Thyroid gland (tissue), 4 donors: ENCODE measurements around the gene TSGA10. TPM values are rescaled to one million over a fixed set of nuclear protein-coding genes. Genes with fewer than 3 reads are reported as not detected.

Experiments
- DNase-seq, 2 donors: peaks; one replicate each; pipeline ENCODE4 v3.0.0-alpha.2; 2019
- H3K27ac ChIP-seq, 3 donors: fragments of 200-600 bp; sonication (generic); 1 replicate in 2 of 3; 2 replicates in 1 of 3; pipeline ENCODE4 v1.5.1; 2016 to 2019; ENCODE audit warnings: mild to moderate bottlenecking in 1 of 3, moderate library complexity in 1 of 3
- H3K27me3 ChIP-seq: fragments of 200-600 bp; sonication (generic); one replicate; pipeline ENCODE4 v1.5.1; 2019
- H3K36me3 ChIP-seq, 2 donors: fragments of 200-600 bp; sonication (generic); one replicate each; pipeline ENCODE4 v1.5.1; 2016 to 2019
- H3K4me1 ChIP-seq, 2 donors: fragments of 200-600 bp; sonication (generic); one replicate each; pipeline ENCODE4 v1.5.1; 2017 to 2019
- H3K4me3 ChIP-seq, 3 donors: fragments of 200-600 bp; sonication (generic); replicated peaks in 1 of 3; 1 replicate in 2 of 3; 2 replicates in 1 of 3; pipeline ENCODE4 v1.5.1; 2016; ENCODE audit warnings: mild to moderate bottlenecking in 1 of 3
- H3K9me3 ChIP-seq: fragments of 200-600 bp; sonication (generic); one replicate; pipeline ENCODE4 v1.5.1; 2017
- POLR2A ChIP-seq, 2 donors: fragments of 450-650 bp; IDR thresholded peaks; one replicate each; pipeline ENCODE4 v1.6.1; 2017; ENCODE audit warnings: antibody characterized with exemption in 2 of 2, mild to moderate bottlenecking in 2 of 2, moderate library complexity in 1 of 2
- WGBS, 2 donors: methylation state at CpG; one replicate each; pipeline ENCODE4 v1.1.5; 2017; 5-methylcytosine and 5-hydroxymethylcytosine counted together
- intact Hi-C: fragments of 100-400 bp; cut with DNase I; formaldehyde crosslinking; loops from one replicate; pipeline ENCODE4 v1.15.1; 2023
- total RNA-seq, 4 donors: library from RNA; depleted of rRNA; stranded (reverse); fragments of >200 nt; gene quantifications; one replicate each; pipeline ENCODE4 v1.2.3, GENCODE V29; 2016
- TF ChIP-seq, protein P1 (sequence below), 6 experiments: fragments of 200-600 bp in 3 of 6; fragments of 450-650 bp in 3 of 6; sonication (generic) in 3 of 6; IDR thresholded peaks; one replicate each; pipeline ENCODE4 v1.5.1; 2016 to 2019; ENCODE audit warnings: antibody characterized with exemption in 6 of 6, mild to moderate bottlenecking in 2 of 6, inconsistent platforms in 1 of 6, moderate library complexity in 1 of 6

TSGA10 gene
- total RNA-seq, 4 donors from 2014 or later: 16.5 to 35.0 (median 30.7) TPM

DNA sequence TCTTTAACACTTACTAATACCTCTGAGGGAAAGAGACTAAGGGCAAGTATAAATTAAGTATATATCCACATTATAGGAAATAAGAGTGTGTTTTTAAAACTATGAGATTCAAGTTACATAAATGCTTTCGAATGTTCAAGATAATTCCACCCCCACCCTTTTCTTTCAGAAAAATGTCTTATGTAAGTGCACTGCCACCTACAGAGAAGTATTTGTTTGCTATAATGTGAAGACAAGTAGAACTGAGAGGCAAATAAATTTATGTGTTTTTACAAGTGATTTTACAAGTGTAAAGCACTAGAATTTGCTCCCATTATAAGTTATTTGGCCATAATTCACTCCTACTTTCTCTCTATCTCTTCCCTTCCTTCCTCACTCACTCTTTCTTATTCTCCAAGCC lies 118.8 kb downstream of the TSGA10 start:
- no peaks in the 10 kb centered on the region for H3K9me3 ChIP-seq
- no peak for TF ChIP-seq POLR2A (IDR thresholded peaks at IDR 0.05)
- TF ChIP-seq, protein P1, sequence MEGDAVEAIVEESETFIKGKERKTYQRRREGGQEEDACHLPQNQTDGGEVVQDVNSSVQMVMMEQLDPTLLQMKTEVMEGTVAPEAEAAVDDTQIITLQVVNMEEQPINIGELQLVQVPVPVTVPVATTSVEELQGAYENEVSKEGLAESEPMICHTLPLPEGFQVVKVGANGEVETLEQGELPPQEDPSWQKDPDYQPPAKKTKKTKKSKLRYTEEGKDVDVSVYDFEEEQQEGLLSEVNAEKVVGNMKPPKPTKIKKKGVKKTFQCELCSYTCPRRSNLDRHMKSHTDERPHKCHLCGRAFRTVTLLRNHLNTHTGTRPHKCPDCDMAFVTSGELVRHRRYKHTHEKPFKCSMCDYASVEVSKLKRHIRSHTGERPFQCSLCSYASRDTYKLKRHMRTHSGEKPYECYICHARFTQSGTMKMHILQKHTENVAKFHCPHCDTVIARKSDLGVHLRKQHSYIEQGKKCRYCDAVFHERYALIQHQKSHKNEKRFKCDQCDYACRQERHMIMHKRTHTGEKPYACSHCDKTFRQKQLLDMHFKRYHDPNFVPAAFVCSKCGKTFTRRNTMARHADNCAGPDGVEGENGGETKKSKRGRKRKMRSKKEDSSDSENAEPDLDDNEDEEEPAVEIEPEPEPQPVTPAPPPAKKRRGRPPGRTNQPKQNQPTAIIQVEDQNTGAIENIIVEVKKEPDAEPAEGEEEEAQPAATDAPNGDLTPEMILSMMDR (IDR thresholded peaks at IDR 0.05): no peak
- H3K27me3 ChIP-seq: no peaks in the 10 kb centered on the region
- no peak overlapping the region for H3K27ac ChIP-seq
- H3K4me1 ChIP-seq: no peaks in the 10 kb centered on the region
- H3K36me3 ChIP-seq: no peaks in the 10 kb centered on the region
- intact Hi-C loops: no loop called here
- WGBS, 2 donors: 86 to 88% methylated on average over 1 of the region's 1 CpG
- no peak for DNase-seq
- no peak overlapping the region for H3K4me3 ChIP-seq

DNA sequence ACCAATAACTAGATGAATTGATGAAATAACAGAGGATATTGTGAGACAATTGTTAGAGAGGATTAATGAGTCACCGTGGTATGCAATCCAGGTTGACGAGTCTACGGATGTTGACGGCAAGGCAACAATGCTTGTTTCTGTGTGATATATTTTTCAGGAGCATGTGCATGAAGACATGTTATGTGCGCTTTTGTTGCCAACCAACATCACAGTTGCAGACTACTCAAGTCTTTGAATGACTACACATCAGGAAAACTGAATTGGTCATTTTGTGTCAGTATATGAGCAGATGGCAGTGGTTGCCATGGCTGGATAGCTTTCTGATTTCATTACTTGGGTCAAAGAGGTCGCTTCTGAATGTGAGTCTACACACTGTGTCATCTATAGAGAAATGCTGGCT lies 122.0 kb downstream of the TSGA10 start:
- Histone ChIP-seq H3K36me3 (no peaks in the 10 kb centered on the region), H3K27ac (no peak overlapping the region), H3K4me1 (no peaks in the 10 kb centered on the region), H3K4me3 (no peak overlapping the region), H3K27me3 (no peaks in the 10 kb centered on the region), H3K9me3 (no peaks in the 10 kb centered on the region)
- no peak for TF ChIP-seq POLR2A (IDR thresholded peaks at IDR 0.05)
- TF ChIP-seq, protein P1 (IDR thresholded peaks at IDR 0.05): no peak
- no peak for DNase-seq
- intact Hi-C loops: no loop called here
- WGBS, 2 donors: 86 to 91% methylated on average over 6 of the region's 6 CpGs

DNA sequence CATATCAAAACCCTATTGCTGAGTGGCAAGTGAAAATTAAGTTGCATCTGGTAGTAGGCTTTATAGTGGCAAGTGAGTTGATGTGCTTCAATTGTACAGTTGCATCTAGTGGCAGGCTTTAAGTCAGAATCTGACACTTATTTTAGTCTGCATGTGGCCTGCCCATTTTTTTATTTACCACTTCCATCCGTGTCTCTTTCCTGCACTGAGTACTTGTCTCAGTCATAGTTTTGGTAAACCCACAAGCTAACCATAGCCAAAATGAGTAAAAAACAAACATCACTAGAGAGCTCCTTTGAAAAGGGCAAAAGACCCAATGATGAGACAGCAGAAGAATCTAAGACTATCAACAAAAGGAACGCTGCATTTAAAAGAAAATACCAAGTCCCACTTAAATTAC lies 122.7 kb downstream of the TSGA10 start:
- DNase-seq: no peak
- WGBS, 2 donors: 73 to 84% methylated on average over 2 of the region's 2 CpGs
- intact Hi-C loops: no loop called here
- Histone ChIP-seq H3K9me3 (no peaks in the 10 kb centered on the region), H3K27ac (no peak overlapping the region), H3K4me3 (no peak overlapping the region), H3K27me3 (no peaks in the 10 kb centered on the region), H3K4me1 (no peaks in the 10 kb centered on the region), H3K36me3 (no peaks in the 10 kb centered on the region)
- TF ChIP-seq POLR2A (IDR thresholded peaks at IDR 0.05): no peak
- TF ChIP-seq, protein P1 (IDR thresholded peaks at IDR 0.05): no peak

DNA sequence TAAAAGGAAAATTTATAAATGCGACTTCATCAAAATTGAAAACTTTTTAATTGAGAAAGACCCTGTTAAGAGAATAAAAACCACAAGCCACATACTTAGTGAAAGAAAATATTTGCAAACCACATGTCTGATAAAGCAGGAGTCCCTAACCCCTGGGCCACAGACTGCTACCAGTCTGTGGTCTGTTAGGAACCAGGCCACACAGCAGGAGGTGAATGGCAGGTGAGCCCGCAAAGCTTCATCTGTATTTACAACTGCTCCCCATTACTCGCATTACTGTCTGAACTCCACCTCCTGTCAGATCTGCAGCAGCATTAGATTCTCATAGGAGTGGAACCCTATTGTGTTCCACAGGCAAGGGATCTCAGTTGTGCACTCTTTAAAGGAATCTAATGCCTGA lies 123.3 kb downstream of the TSGA10 start:
- no peak for TF ChIP-seq POLR2A (IDR thresholded peaks at IDR 0.05)
- TF ChIP-seq, protein P1 (IDR thresholded peaks at IDR 0.05): no peak
- WGBS, 2 donors: 84 to 88% methylated on average over 3 of the region's 3 CpGs
- no peak for DNase-seq

DNA sequence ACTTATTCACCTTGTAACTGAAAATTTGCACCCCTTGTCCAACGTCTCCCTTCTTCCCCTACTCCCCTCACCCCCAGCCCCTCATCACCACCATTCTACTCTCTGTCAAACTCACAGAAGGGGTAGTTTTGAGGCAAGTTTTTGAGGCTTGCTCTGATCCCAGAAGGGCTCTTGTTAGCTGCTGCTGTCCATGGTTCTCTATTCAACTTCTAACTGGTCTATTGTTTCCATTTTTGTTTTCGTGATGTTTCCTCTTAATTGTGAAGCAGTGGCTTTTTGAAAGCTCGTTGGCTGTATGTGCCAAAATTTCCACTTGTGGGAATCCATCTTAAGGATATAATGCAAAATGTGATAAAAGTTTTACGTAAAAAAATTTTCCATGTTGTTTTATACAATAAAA lies 126.2 kb downstream of the TSGA10 start:
- Histone ChIP-seq H3K27ac (no peak overlapping the region), H3K4me1 (no peaks in the 10 kb centered on the region), H3K27me3 (no peaks in the 10 kb centered on the region), H3K36me3 (no peaks in the 10 kb centered on the region), H3K4me3 (no peak overlapping the region), H3K9me3 (no peaks in the 10 kb centered on the region)
- TF ChIP-seq, protein P1 (IDR thresholded peaks at IDR 0.05): no peak
- TF ChIP-seq POLR2A (IDR thresholded peaks at IDR 0.05): no peak
- no peak for DNase-seq
- intact Hi-C loops: no loop called here
- 78 to 79% methylated on average over 4 of the region's 4 CpGs for WGBS, 2 donors

More for the DNA sequence above, 123.3 kb downstream of the TSGA10 start:
- intact Hi-C loops: no loop called here
- Histone ChIP-seq H3K9me3 (no peaks in the 10 kb centered on the region), H3K27me3 (no peaks in the 10 kb centered on the region), H3K4me3 (no peak overlapping the region), H3K36me3 (no peaks in the 10 kb centered on the region), H3K27ac (no peak overlapping the region), H3K4me1 (no peaks in the 10 kb centered on the region)
